T-helper 17 cell (primary cell): ENCODE data around the gene THADA. TPM values are rescaled to one million over a fixed set of nuclear protein-coding genes. Genes with fewer than 3 reads are reported as not detected.

ENCODE experiments used
- ATAC-seq: fragments of 150-1000 bp; cut with Tn5 transposase; 2 replicates; pipeline ENCODE4 v1.10.0; 2021; ENCODE audit warnings: mild to moderate bottlenecking, moderate library complexity
- DNase-seq, 3 donors: peaks; one replicate each; pipeline versions ENCODE4 v3.0.0 to v3.0.0-alpha.2; 2020 to 2021
- H3K9me3 ChIP-seq: one replicate; pipeline ENCODE4 v1.7.0; 2013; ENCODE audit warnings: low read length, mild to moderate bottlenecking; ENCODE audit not compliant: control insufficient read depth, poor library complexity, severe bottlenecking
- H3K27ac Mint-ChIP-seq: one replicate; pipeline ENCODE4 v1.8.0; 2022; ENCODE audit warnings: mild to moderate bottlenecking, moderate library complexity, mixed read lengths
- H3K27me3 Mint-ChIP-seq: one replicate; pipeline ENCODE4 v1.8.0; 2022; ENCODE audit warnings: mixed read lengths
- H3K36me3 Mint-ChIP-seq: one replicate; pipeline ENCODE4 v1.8.0; 2022; ENCODE audit warnings: low read depth, mixed read lengths
- H3K4me1 Mint-ChIP-seq: one replicate; pipeline ENCODE4 v1.8.0; 2022; ENCODE audit warnings: mild to moderate bottlenecking, mixed read lengths
- H3K4me3 Mint-ChIP-seq: one replicate; pipeline ENCODE4 v1.8.0; 2022; ENCODE audit warnings: mild to moderate bottlenecking, moderate library complexity, mixed read lengths
- total RNA-seq, 4 donors: library from RNA in 2 of 4; stranded (reverse) in 2 of 4; gene quantifications; one replicate each; pipeline ENCODE4 v1.2.3 and lab custom pipeline; 2022 to 2026

The THADA gene
- total RNA-seq, 2 donors from 2014 or later = 40.1 to 41.0 TPM

- peaks cover 2% of the 10 kb centered on the region for H3K36me3 Mint-ChIP-seq
- peaks cover 3% of the 10 kb centered on the region for H3K4me1 Mint-ChIP-seq
- DNase-seq (no peak), ATAC-seq (no peak)
- H3K27ac Mint-ChIP-seq = no peak overlapping the region
- H3K27me3 Mint-ChIP-seq = no peaks in the 10 kb centered on the region
- peak overlapping the region; percentile 4 for H3K4me3 Mint-ChIP-seq
- H3K9me3 ChIP-seq = no peaks in the 10 kb centered on the region
Measured at GRCh38 chr2:43254331-43254730, 341.5 kb downstream of the THADA start.

DNA sequence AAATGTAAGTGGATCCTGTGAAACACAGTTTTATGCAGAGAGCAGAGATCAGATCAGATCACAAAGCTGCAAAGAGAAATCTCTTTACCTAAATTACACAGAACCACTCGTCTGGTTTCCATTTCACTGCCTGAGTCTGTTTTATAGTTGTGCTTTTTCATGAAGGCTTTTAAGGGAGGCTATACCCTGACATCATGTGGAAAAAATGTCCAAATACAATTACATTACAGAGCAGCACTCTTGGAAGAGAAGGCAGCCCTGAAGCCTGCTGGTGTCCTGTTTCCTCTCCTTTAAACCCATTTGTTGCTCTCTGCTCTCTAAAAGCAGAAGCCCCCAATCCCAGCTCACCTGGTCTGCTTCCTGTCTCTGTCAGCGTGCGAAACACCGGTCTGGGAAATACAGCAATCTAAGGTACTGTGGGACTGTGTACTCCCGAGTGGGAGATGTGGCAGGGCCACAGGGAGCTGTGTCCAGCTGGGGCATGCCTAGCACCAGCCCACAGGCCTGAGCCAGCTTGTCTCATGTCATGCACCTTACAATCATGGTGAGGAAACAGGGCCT is 344.6 kb downstream of the THADA start:
- H3K4me1 Mint-ChIP-seq = peaks cover 3% of the 10 kb centered on the region
- H3K27me3 Mint-ChIP-seq = no peaks in the 10 kb centered on the region
- DNase-seq = no peak
- peaks cover 5% of the 10 kb centered on the region for H3K36me3 Mint-ChIP-seq
- no peaks in the 10 kb centered on the region for H3K9me3 ChIP-seq
- no peak overlapping the region for H3K4me3 Mint-ChIP-seq
- no peak for ATAC-seq
- no peak overlapping the region for H3K27ac Mint-ChIP-seq

- H3K27me3 Mint-ChIP-seq = no peaks in the 10 kb centered on the region
- peaks cover 5% of the 10 kb centered on the region for H3K36me3 Mint-ChIP-seq
- no peak overlapping the region for H3K27ac Mint-ChIP-seq
Measured at GRCh38 chr2:43250015-43250414, 345.8 kb downstream of the THADA start.

GRCh38 chr2:43248621-43249020 is 347.2 kb downstream of the THADA start:
- H3K27ac Mint-ChIP-seq = no peak overlapping the region
- no peaks in the 10 kb centered on the region for H3K9me3 ChIP-seq
- ATAC-seq (no peak), DNase-seq (no peak)
- no peaks in the 10 kb centered on the region for H3K27me3 Mint-ChIP-seq
- no peak overlapping the region for H3K4me3 Mint-ChIP-seq
- H3K4me1 Mint-ChIP-seq = peaks cover 5% of the 10 kb centered on the region
- H3K36me3 Mint-ChIP-seq = peaks cover 3% of the 10 kb centered on the region

More at GRCh38 chr2:43250015-43250414, 345.8 kb downstream of the THADA start:
- ATAC-seq (no peak), DNase-seq (no peak)
- H3K4me3 Mint-ChIP-seq = peak overlapping the region; percentile 28
- no peaks in the 10 kb centered on the region for H3K9me3 ChIP-seq
- peaks cover 3% of the 10 kb centered on the region for H3K4me1 Mint-ChIP-seq

GRCh38 chr2:43246641-43247040 is 349.2 kb downstream of the THADA start:
- no peaks in the 10 kb centered on the region for H3K27me3 Mint-ChIP-seq
- ATAC-seq = no peak
- H3K4me1 Mint-ChIP-seq = peaks cover 8% of the 10 kb centered on the region
- H3K36me3 Mint-ChIP-seq = peaks cover 3% of the 10 kb centered on the region
- no peak overlapping the region for H3K27ac Mint-ChIP-seq
- no peak for DNase-seq
- no peak overlapping the region for H3K4me3 Mint-ChIP-seq
- no peaks in the 10 kb centered on the region for H3K9me3 ChIP-seq

DNA sequence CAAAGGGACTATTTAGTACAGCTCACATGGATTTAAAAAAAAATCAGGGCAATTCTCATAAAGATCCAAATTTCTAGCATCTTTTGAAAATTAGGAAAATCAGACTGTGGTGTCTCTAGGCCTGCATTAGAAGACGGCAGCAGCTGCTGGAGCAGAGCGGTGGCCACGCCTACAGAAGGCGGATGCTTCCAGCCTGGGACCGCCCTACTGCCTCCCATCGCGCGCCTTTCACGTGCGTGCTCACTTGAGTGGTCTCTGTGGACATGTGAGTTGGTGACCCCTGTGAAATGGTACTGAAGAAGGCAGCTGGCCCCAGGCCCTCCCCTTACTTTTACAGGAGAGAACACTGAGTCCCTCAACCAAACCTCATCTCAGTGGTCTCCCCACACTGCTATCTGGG is 354.3 kb downstream of the THADA start:
- no peak overlapping the region for H3K27ac Mint-ChIP-seq
- peaks cover 23% of the 10 kb centered on the region for H3K4me1 Mint-ChIP-seq
- no peaks in the 10 kb centered on the region for H3K9me3 ChIP-seq
- H3K27me3 Mint-ChIP-seq = no peaks in the 10 kb centered on the region
- no peak for DNase-seq
- H3K4me3 Mint-ChIP-seq = no peak overlapping the region
- ATAC-seq = no peak
- H3K36me3 Mint-ChIP-seq = no peaks in the 10 kb centered on the region

DNA sequence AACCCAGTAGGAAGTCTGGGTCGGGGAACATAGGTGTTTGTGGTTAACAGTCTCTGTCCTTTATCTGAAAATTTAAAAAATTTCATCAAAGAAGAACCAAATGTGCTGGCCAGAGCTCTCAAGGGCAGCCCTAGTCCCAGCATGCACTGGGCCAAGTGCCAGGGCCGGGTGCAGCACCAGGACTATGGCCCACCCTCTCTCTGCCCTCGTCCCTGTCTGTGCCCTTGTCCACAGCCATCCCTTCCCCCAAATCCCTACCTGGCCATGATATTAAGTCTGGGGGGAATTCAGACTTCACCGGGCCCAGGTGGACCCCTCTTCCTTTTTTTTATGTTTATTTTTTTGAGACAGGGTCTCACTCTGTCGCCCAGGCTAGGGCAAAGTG is 355.1 kb downstream of the THADA start:
- Mint-ChIP-seq H3K36me3 (no peaks in the 10 kb centered on the region), H3K27me3 (no peaks in the 10 kb centered on the region), H3K4me1 (peaks cover 23% of the 10 kb centered on the region), H3K4me3 (no peak overlapping the region), H3K27ac (peak overlapping the region; percentile 89)
- DNase-seq = no peak
- ATAC-seq = no peak
- H3K9me3 ChIP-seq = no peaks in the 10 kb centered on the region

- DNase-seq (no peak), ATAC-seq (no peak)
- Mint-ChIP-seq H3K36me3 (no peaks in the 10 kb centered on the region), H3K27ac (peak overlapping the region; percentile 89), H3K27me3 (no peaks in the 10 kb centered on the region), H3K4me1 (peaks cover 23% of the 10 kb centered on the region), H3K4me3 (no peak overlapping the region)
- no peaks in the 10 kb centered on the region for H3K9me3 ChIP-seq
Measured at GRCh38 chr2:43239981-43240765, 355.7 kb downstream of the THADA start.

- H3K27ac Mint-ChIP-seq = peak overlapping the region; percentile 24
Measured at GRCh38 chr2:43238813-43239212, 357.0 kb downstream of the THADA start.

GRCh38 chr2:43238176-43238575 is 357.7 kb downstream of the THADA start:
- DNase-seq (no peak), ATAC-seq (no peak)
- H3K27me3 Mint-ChIP-seq = no peaks in the 10 kb centered on the region
- H3K27ac Mint-ChIP-seq = peak overlapping the region; percentile 24
- H3K36me3 Mint-ChIP-seq = no peaks in the 10 kb centered on the region
- H3K4me3 Mint-ChIP-seq = no peak overlapping the region
- no peaks in the 10 kb centered on the region for H3K9me3 ChIP-seq
- H3K4me1 Mint-ChIP-seq = peaks cover 21% of the 10 kb centered on the region

More at GRCh38 chr2:43238813-43239212, 357.0 kb downstream of the THADA start:
- H3K4me1 Mint-ChIP-seq = peaks cover 21% of the 10 kb centered on the region
- no peak overlapping the region for H3K4me3 Mint-ChIP-seq
- no peaks in the 10 kb centered on the region for H3K36me3 Mint-ChIP-seq
- H3K27me3 Mint-ChIP-seq = no peaks in the 10 kb centered on the region
- H3K9me3 ChIP-seq = no peaks in the 10 kb centered on the region
- no peak for DNase-seq
- no peak for ATAC-seq

DNA sequence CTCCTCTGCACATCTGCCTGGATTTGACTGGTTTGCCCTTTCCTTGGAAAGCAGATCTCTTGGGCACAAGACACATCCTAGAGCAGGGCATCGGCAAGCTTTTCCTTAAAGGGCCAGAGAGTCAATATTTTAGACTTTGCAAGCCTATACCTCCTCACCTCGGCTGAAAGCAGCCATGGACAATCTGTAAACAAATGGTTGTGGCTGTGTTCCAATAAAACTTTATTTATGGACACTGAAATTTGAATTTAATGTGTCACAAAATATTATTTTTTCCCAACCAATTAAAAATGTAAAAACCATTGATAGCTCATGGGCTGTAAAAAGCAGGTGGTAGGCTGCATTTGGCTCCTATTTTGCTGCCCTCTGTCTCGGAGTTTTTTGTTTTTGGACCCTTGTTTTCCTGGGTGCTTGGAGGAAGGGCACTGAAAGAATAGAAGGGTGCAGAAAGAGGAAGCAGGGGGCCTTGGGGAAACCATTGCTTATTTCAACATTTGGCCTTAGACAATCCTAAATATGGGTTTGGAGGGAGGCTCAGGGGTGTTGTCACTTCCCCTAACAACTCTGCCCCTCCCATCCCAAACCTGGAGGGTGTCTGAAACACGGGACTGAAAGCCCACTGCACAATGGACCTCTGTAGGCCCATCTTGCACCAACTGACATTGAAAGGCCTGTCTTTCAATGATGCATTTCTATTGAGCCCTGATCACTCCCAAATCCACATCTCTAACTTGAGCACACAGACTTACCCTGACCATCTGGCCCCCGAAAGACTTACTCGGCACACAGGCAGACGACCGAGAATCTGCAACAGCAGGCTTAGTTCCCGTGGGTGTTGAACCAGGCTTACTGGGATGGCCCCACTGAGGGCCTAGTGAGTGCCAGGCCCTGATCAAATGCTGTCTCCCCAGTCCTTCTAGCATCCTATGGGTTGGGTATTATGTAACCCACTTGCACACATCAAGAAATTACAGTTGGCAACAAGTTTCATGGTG is 362.3 kb downstream of the THADA start:
- H3K9me3 ChIP-seq = no peaks in the 10 kb centered on the region
- peak overlapping the region; percentile 62 for H3K27ac Mint-ChIP-seq
- no peaks in the 10 kb centered on the region for H3K27me3 Mint-ChIP-seq
- H3K4me1 Mint-ChIP-seq = peaks cover 14% of the 10 kb centered on the region
- H3K4me3 Mint-ChIP-seq = no peak overlapping the region
- ATAC-seq = no peak
- H3K36me3 Mint-ChIP-seq = peaks cover 2% of the 10 kb centered on the region
- DNase-seq = no peak

- peak overlapping the region; percentile 62 for H3K27ac Mint-ChIP-seq
Measured at GRCh38 chr2:43230951-43231827, 364.6 kb downstream of the THADA start.

More at GRCh38 chr2:43230951-43231827, 364.6 kb downstream of the THADA start:
- Mint-ChIP-seq H3K36me3 (peaks cover 2% of the 10 kb centered on the region), H3K4me3 (no peak overlapping the region), H3K27me3 (no peaks in the 10 kb centered on the region), H3K4me1 (peaks cover 16% of the 10 kb centered on the region)
- ATAC-seq (no peak), DNase-seq (no peak)
- no peaks in the 10 kb centered on the region for H3K9me3 ChIP-seq
